ENCODE measurements around the gene BCAS4.

DNA sequence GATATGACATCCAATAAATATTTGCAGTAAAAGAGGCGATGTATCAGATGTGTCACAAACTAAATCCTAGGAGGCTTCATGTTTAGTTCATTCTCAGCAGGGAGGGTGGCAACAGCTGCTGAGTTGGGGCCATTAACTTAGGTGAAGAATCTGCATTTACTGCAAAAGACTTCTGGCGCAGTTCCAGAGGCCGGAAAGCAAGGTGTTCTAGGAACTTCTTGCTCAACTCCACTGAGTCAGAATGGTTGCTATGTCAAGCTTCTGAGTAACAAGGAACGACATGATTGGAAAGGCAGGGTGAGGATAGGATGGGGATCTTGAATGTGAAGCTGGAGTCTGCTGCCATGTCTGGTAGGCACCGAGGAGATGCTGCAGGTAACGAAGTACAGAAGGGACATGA lies 124.7 kb downstream of the BCAS4 start:
- no peak for TF ChIP-seq POLR2AphosphoS5 (IDR thresholded peaks at IDR 0.05; ENCODE audit: low read depth, low read length)
- no peak for TF ChIP-seq POLR2A (IDR thresholded peaks at IDR 0.05; ENCODE audit: low read depth, low read length)
- no peak for TF ChIP-seq SPI1 (IDR thresholded peaks at IDR 0.05; ENCODE audit: low read depth, low read length)
- no peak for TF ChIP-seq TAF1 (IDR thresholded peaks at IDR 0.05; ENCODE audit: low read depth, low read length)
- TF ChIP-seq PAX5 (IDR thresholded peaks at IDR 0.05; ENCODE audit: insufficient read depth, low read length, severe bottlenecking) = no peak
